ENCODE results near the gene KANK2.
"Not testable (repeated sequence)": the region's sequence is repeated elsewhere in the genome, so short reads cannot be mapped to it uniquely, and the experiment has no call there.

Gene KANK2

GRCh38 chr19:11121963-11122362 lies 75.4 kb downstream of the KANK2 start:
- H3K9me3 ChIP-seq (ENCODE audit: control insufficient read depth, insufficient read depth, low read length); H3K4me1 ChIP-seq (ENCODE audit: control insufficient read depth, insufficient read depth, low read length); H3K4me3 ChIP-seq (ENCODE audit: low read depth, low read length); H3K27me3 ChIP-seq (ENCODE audit: control insufficient read depth, insufficient read depth, low read length); H3K9ac ChIP-seq (ENCODE audit: low read depth, low read length): not testable (repeated sequence)
- peaks cover 63% of the 10 kb centered on the region for H3K36me3 ChIP-seq (ENCODE audit: control insufficient read depth, insufficient read depth, low read length)

GRCh38 chr19:11116507-11116906 lies 80.8 kb downstream of the KANK2 start:
- Histone ChIP-seq H3K4me3 (ENCODE audit: low read depth, low read length) (no peak overlapping the region), H3K27me3 (ENCODE audit: control insufficient read depth, insufficient read depth, low read length) (no peaks in the 10 kb centered on the region), H3K9ac (ENCODE audit: low read depth, low read length) (no peak overlapping the region), H3K9me3 (ENCODE audit: control insufficient read depth, insufficient read depth, low read length) (no peaks in the 10 kb centered on the region), H3K36me3 (ENCODE audit: control insufficient read depth, insufficient read depth, low read length) (peaks cover 78% of the 10 kb centered on the region), H3K4me1 (ENCODE audit: control insufficient read depth, insufficient read depth, low read length) (no peaks in the 10 kb centered on the region)

- Histone ChIP-seq H3K4me3 (ENCODE audit: low read depth, low read length) (no peak overlapping the region), H3K9ac (ENCODE audit: low read depth, low read length) (no peak overlapping the region), H3K4me1 (ENCODE audit: control insufficient read depth, insufficient read depth, low read length) (no peaks in the 10 kb centered on the region), H3K36me3 (ENCODE audit: control insufficient read depth, insufficient read depth, low read length) (peaks cover 78% of the 10 kb centered on the region), H3K9me3 (ENCODE audit: control insufficient read depth, insufficient read depth, low read length) (no peaks in the 10 kb centered on the region), H3K27me3 (ENCODE audit: control insufficient read depth, insufficient read depth, low read length) (no peaks in the 10 kb centered on the region)
Observed at GRCh38 chr19:11115895-11116446, 81.4 kb downstream of the KANK2 start.

GRCh38 chr19:11115042-11115441 lies 82.3 kb downstream of the KANK2 start:
- peaks cover 77% of the 10 kb centered on the region for H3K36me3 ChIP-seq (ENCODE audit: control insufficient read depth, insufficient read depth, low read length)
- H3K9ac ChIP-seq (ENCODE audit: low read depth, low read length): no peak overlapping the region

More at GRCh38 chr19:11115042-11115441, 82.3 kb downstream of the KANK2 start:
- no peak overlapping the region for H3K4me3 ChIP-seq (ENCODE audit: low read depth, low read length)
- H3K9me3 ChIP-seq (ENCODE audit: control insufficient read depth, insufficient read depth, low read length): no peaks in the 10 kb centered on the region
- no peaks in the 10 kb centered on the region for H3K4me1 ChIP-seq (ENCODE audit: control insufficient read depth, insufficient read depth, low read length)
- no peaks in the 10 kb centered on the region for H3K27me3 ChIP-seq (ENCODE audit: control insufficient read depth, insufficient read depth, low read length)

Data from iPS-15b (cell line).